ENCODE results near the gene STON1.
"Not testable (repeated sequence)": the region's sequence is repeated elsewhere in the genome, so short reads cannot be mapped to it uniquely, and the experiment has no call there.

The STON1 gene

DNA sequence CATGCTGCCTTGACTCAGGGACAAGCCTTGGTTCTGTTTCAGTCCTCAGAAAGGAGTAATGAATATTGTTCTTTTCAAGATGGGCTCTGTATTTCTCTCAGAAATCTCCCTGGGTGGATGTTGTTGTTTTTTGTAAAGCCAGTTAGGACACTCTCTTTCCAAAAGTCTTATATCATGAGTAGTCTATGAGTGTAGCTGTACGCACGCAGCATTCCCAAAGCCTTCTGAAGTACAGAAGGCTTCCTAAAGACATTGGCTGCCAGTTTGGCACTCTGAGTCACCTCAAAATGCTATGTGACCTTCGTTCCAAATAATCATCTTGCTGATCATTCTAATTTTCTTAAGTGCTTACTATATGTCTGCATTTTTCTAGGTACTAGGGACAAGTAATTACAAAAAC, 71.0 kb downstream of the STON1 start:
- H3K36me3 ChIP-seq (ENCODE audit: control insufficient read depth in 5 of 5, insufficient read depth in 5 of 5, low read length in 5 of 5): peaks cover 0 to 23% (median 14%) of the 10 kb centered on the region in 5 donors

DNA sequence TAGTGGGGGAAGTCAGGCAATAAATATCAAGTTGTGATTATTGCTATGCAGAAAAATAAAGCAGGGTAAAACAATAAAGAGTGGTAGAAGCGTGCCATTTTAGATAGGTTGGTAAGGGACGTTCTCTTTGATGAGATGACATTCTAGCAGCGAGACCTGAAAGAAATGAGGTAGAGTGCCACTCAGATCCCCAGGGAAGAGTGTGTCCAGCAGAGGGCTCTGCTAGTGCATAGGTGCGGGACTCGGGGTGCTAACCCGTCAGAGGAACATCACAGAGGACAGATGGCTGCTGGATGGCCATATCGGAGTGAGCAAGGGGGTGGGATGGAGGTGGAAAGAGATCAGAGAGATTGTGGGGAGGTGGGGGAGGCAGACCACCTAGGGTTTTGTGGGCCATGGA, 71.4 kb downstream of the STON1 start:
- H3K9ac ChIP-seq (ENCODE audit: low read length in 5 of 5): peak overlapping the region in 1 of 5 donors; percentile 14
- peaks cover 0 to 23% (median 14%) of the 10 kb centered on the region in 5 donors for H3K36me3 ChIP-seq (ENCODE audit: control insufficient read depth in 5 of 5, insufficient read depth in 5 of 5, low read length in 5 of 5)
- no peak overlapping the region for H3K27ac ChIP-seq (ENCODE audit: low read depth, low read length)
- peaks cover 0 to 7% (median 4%) of the 10 kb centered on the region in 5 donors for H3K4me1 ChIP-seq (ENCODE audit: control insufficient read depth in 5 of 5, insufficient read depth in 5 of 5, low read length in 5 of 5)
- no peaks in the 10 kb centered on the region for H3K9me3 ChIP-seq (ENCODE audit: control insufficient read depth in 5 of 5, low read length in 5 of 5)
- H3K27me3 ChIP-seq (ENCODE audit: control insufficient read depth in 5 of 5, insufficient read depth in 4 of 5, low read length in 5 of 5): no peaks in the 10 kb centered on the region
- H3K4me3 ChIP-seq (ENCODE audit: low read depth in 1 of 5, low read length in 5 of 5): no peak overlapping the region

More for the DNA sequence above, 71.0 kb downstream of the STON1 start:
- Histone ChIP-seq H3K27ac (ENCODE audit: low read depth, low read length) (no peak overlapping the region), H3K9ac (ENCODE audit: low read length in 5 of 5) (peak overlapping the region in 1 of 5 donors; percentile 14), H3K9me3 (ENCODE audit: control insufficient read depth in 5 of 5, low read length in 5 of 5) (no peaks in the 10 kb centered on the region), H3K4me1 (ENCODE audit: control insufficient read depth in 5 of 5, insufficient read depth in 5 of 5, low read length in 5 of 5) (peaks cover 0 to 7% (median 4%) of the 10 kb centered on the region in 5 donors), H3K4me3 (ENCODE audit: low read depth in 1 of 5, low read length in 5 of 5) (no peak overlapping the region), H3K27me3 (ENCODE audit: control insufficient read depth in 5 of 5, insufficient read depth in 4 of 5, low read length in 5 of 5) (no peaks in the 10 kb centered on the region)

- Histone ChIP-seq H3K27me3 (ENCODE audit: control insufficient read depth in 5 of 5, insufficient read depth in 4 of 5, low read length in 5 of 5) (no peaks in the 10 kb centered on the region), H3K9me3 (ENCODE audit: control insufficient read depth in 5 of 5, low read length in 5 of 5) (no peaks in the 10 kb centered on the region), H3K9ac (ENCODE audit: low read length in 5 of 5) (no peak overlapping the region), H3K36me3 (ENCODE audit: control insufficient read depth in 5 of 5, insufficient read depth in 5 of 5, low read length in 5 of 5) (peaks cover 0 to 10% (median 4%) of the 10 kb centered on the region in 5 donors), H3K4me1 (ENCODE audit: control insufficient read depth in 5 of 5, insufficient read depth in 5 of 5, low read length in 5 of 5) (peaks cover 0 to 6% (median 4%) of the 10 kb centered on the region in 5 donors), H3K4me3 (ENCODE audit: low read depth in 1 of 5, low read length in 5 of 5) (no peak overlapping the region), H3K27ac (ENCODE audit: low read depth, low read length) (no peak overlapping the region)
Measured at GRCh38 chr2:48605482-48606175, 75.7 kb downstream of the STON1 start.

GRCh38 chr2:48607307-48608014, 77.5 kb downstream of the STON1 start:
- no peaks in the 10 kb centered on the region for H3K4me1 ChIP-seq (ENCODE audit: control insufficient read depth in 5 of 5, insufficient read depth in 5 of 5, low read length in 5 of 5)

GRCh38 chr2:48613211-48613610, 83.3 kb downstream of the STON1 start:
- H3K4me1 ChIP-seq (ENCODE audit: control insufficient read depth in 5 of 5, insufficient read depth in 5 of 5, low read length in 5 of 5): no peaks in the 10 kb centered on the region
- H3K9ac ChIP-seq (ENCODE audit: low read length in 5 of 5): no peak overlapping the region
- no peak overlapping the region for H3K4me3 ChIP-seq (ENCODE audit: low read depth in 1 of 5, low read length in 5 of 5)
- H3K27me3 ChIP-seq (ENCODE audit: control insufficient read depth in 5 of 5, insufficient read depth in 4 of 5, low read length in 5 of 5): no peaks in the 10 kb centered on the region
- peaks cover 0 to 3% (median 0%) of the 10 kb centered on the region in 5 donors for H3K9me3 ChIP-seq (ENCODE audit: control insufficient read depth in 5 of 5, low read length in 5 of 5)
- H3K27ac ChIP-seq (ENCODE audit: low read depth, low read length): no peak overlapping the region
- no peaks in the 10 kb centered on the region for H3K36me3 ChIP-seq (ENCODE audit: control insufficient read depth in 5 of 5, insufficient read depth in 5 of 5, low read length in 5 of 5)

More at GRCh38 chr2:48607307-48608014, 77.5 kb downstream of the STON1 start:
- no peak overlapping the region for H3K4me3 ChIP-seq (ENCODE audit: low read depth in 1 of 5, low read length in 5 of 5)
- H3K27ac ChIP-seq (ENCODE audit: low read depth, low read length): no peak overlapping the region
- H3K36me3 ChIP-seq (ENCODE audit: control insufficient read depth in 5 of 5, insufficient read depth in 5 of 5, low read length in 5 of 5): peaks cover 0 to 10% (median 4%) of the 10 kb centered on the region in 5 donors
- no peak overlapping the region for H3K9ac ChIP-seq (ENCODE audit: low read length in 5 of 5)
- H3K9me3 ChIP-seq (ENCODE audit: control insufficient read depth in 5 of 5, low read length in 5 of 5): no peaks in the 10 kb centered on the region
- H3K27me3 ChIP-seq (ENCODE audit: control insufficient read depth in 5 of 5, insufficient read depth in 4 of 5, low read length in 5 of 5): no peaks in the 10 kb centered on the region

GRCh38 chr2:48614581-48614980, 84.6 kb downstream of the STON1 start:
- H3K4me3 ChIP-seq (ENCODE audit: low read depth in 1 of 5, low read length in 5 of 5); H3K36me3 ChIP-seq (ENCODE audit: control insufficient read depth in 5 of 5, insufficient read depth in 5 of 5, low read length in 5 of 5); H3K9me3 ChIP-seq (ENCODE audit: control insufficient read depth in 5 of 5, low read length in 5 of 5); H3K4me1 ChIP-seq (ENCODE audit: control insufficient read depth in 5 of 5, insufficient read depth in 5 of 5, low read length in 5 of 5); H3K27ac ChIP-seq (ENCODE audit: low read depth, low read length); H3K9ac ChIP-seq (ENCODE audit: low read length in 5 of 5); H3K27me3 ChIP-seq (ENCODE audit: control insufficient read depth in 5 of 5, insufficient read depth in 4 of 5, low read length in 5 of 5): not testable (repeated sequence)

DNA sequence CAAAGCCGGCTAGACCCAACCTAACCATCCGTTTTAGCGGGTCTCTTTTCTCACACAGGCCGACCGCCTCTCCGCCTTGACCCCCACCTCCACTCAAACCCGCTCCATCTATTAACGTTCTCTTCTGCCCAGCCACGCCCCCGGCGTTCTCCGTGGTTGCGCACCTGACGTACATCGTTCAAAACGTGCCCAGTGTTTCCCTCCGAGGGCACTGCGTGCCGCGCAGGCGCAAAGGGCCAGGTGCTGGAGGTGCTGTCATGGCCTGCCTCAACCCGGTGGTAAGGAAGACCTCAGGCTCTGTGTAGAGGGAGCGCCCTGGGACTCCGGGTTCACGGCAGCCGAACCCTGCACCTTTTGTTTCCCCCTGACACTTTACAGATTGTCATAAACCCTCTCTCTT, 87.7 kb downstream of the STON1 start, which contains the start of gene GTF2A1L:
Gene GTF2A1L (plus strand): TSS at position 239 of the 400 bp plus-strand sequence. CDS start 19 bp downstream, at position 258.
- peaks cover 0 to 3% (median 0%) of the 10 kb centered on the region in 5 donors for H3K9me3 ChIP-seq (ENCODE audit: control insufficient read depth in 5 of 5, low read length in 5 of 5)
- H3K9ac ChIP-seq (ENCODE audit: low read length in 5 of 5): no peak within 1 kb of the TSS
- H3K27me3 ChIP-seq (ENCODE audit: control insufficient read depth in 5 of 5, insufficient read depth in 4 of 5, low read length in 5 of 5): no peaks in the 10 kb centered on the region
- H3K4me3 ChIP-seq (ENCODE audit: low read depth in 1 of 5, low read length in 5 of 5): no peak within 1 kb of the TSS
- H3K27ac ChIP-seq (ENCODE audit: low read depth, low read length): no peak within 1 kb of the TSS
- H3K4me1 ChIP-seq (ENCODE audit: control insufficient read depth in 5 of 5, insufficient read depth in 5 of 5, low read length in 5 of 5): no peaks in the 10 kb centered on the region
- peaks cover 0 to 2% (median 0%) of the 10 kb centered on the region in 5 donors for H3K36me3 ChIP-seq (ENCODE audit: control insufficient read depth in 5 of 5, insufficient read depth in 5 of 5, low read length in 5 of 5)

DNA sequence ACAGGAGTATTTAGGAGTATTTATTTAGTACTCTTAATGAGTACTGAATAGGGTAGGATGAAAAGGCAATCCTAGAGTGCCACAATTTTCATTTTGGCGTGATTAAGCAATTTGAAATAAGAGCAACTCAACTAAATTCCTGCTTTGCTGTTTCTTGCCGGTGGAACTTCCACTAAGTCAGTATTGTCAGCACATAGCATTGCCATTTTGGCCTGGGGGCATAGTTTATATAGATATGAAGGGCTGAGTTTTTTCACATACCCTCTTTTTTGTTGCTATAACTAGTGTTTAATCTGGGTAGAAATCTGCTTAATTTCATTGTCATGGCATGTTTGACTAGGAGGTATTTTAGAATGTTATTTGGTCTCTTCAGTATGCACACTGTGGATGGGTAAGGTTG, 89.6 kb downstream of the STON1 start:
- Histone ChIP-seq H3K36me3 (ENCODE audit: control insufficient read depth in 5 of 5, insufficient read depth in 5 of 5, low read length in 5 of 5) (peaks cover 0 to 2% (median 0%) of the 10 kb centered on the region in 5 donors), H3K9me3 (ENCODE audit: control insufficient read depth in 5 of 5, low read length in 5 of 5) (no peaks in the 10 kb centered on the region), H3K27me3 (ENCODE audit: control insufficient read depth in 5 of 5, insufficient read depth in 4 of 5, low read length in 5 of 5) (no peaks in the 10 kb centered on the region), H3K4me1 (ENCODE audit: control insufficient read depth in 5 of 5, insufficient read depth in 5 of 5, low read length in 5 of 5) (no peaks in the 10 kb centered on the region), H3K27ac (ENCODE audit: low read depth, low read length) (no peak overlapping the region), H3K9ac (ENCODE audit: low read length in 5 of 5) (no peak overlapping the region), H3K4me3 (ENCODE audit: low read depth in 1 of 5, low read length in 5 of 5) (no peak overlapping the region)

DNA sequence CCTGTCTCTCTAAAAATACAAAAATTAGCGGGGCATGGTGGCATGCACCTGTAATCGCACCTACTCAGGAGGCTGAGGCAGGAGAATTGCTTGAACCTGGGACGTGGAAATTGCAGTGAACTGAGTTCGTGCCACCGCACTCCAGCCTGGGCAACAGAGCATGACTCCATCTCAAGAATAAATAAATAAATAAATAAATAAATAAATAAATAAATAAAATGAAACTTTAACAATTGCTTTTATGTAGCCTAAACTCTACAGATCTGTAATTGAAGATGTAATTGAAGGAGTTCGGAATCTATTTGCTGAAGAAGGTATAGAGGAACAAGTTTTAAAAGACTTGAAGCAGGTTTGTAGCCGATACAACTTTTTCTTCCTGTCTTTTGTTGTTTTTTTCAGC, 90.7 kb downstream of the STON1 start:
- no peak overlapping the region for H3K27ac ChIP-seq (ENCODE audit: low read depth, low read length)
- H3K4me1 ChIP-seq (ENCODE audit: control insufficient read depth in 5 of 5, insufficient read depth in 5 of 5, low read length in 5 of 5): no peaks in the 10 kb centered on the region
- H3K36me3 ChIP-seq (ENCODE audit: control insufficient read depth in 5 of 5, insufficient read depth in 5 of 5, low read length in 5 of 5): peaks cover 0 to 2% (median 0%) of the 10 kb centered on the region in 5 donors
- H3K27me3 ChIP-seq (ENCODE audit: control insufficient read depth in 5 of 5, insufficient read depth in 4 of 5, low read length in 5 of 5): no peaks in the 10 kb centered on the region
- no peak overlapping the region for H3K4me3 ChIP-seq (ENCODE audit: low read depth in 1 of 5, low read length in 5 of 5)
- no peak overlapping the region for H3K9ac ChIP-seq (ENCODE audit: low read length in 5 of 5)
- peaks cover 0 to under 1% (median 0%) of the 10 kb centered on the region in 5 donors for H3K9me3 ChIP-seq (ENCODE audit: control insufficient read depth in 5 of 5, low read length in 5 of 5)

DNA sequence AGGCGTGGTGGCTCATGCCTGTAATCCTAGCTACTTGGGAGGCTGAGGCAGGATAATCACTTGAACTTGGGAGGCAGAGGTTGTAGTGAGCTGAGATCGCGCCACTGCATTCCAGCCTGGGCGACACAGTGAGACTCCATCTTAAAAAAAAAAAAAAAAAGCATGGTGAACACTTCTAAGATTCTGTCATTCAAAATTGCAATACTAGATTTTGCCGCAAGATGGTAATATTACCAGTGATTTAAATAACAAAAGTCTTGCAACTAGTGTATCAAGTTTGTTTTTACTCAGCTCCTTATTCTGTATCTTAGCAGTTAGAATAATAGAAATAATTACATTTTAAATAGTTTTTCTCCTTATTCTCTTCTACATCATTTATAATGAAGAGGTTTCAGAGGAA, 92.7 kb downstream of the STON1 start:
- not testable (repeated sequence) for H3K9me3 ChIP-seq (ENCODE audit: control insufficient read depth in 5 of 5, low read length in 5 of 5); H3K4me1 ChIP-seq (ENCODE audit: control insufficient read depth in 5 of 5, insufficient read depth in 5 of 5, low read length in 5 of 5); H3K36me3 ChIP-seq (ENCODE audit: control insufficient read depth in 5 of 5, insufficient read depth in 5 of 5, low read length in 5 of 5); H3K27me3 ChIP-seq (ENCODE audit: control insufficient read depth in 5 of 5, insufficient read depth in 4 of 5, low read length in 5 of 5); H3K4me3 ChIP-seq (ENCODE audit: low read depth in 1 of 5, low read length in 5 of 5); H3K9ac ChIP-seq (ENCODE audit: low read length in 5 of 5); H3K27ac ChIP-seq (ENCODE audit: low read depth, low read length)
